CD8-positive, alpha-beta memory T cell (primary cell): ENCODE results near the gene CSNK1G1. TPM values are rescaled to one million over a fixed set of nuclear protein-coding genes. Genes with fewer than 3 reads are reported as not detected.
"Not testable (repeated sequence)": the region's sequence is repeated elsewhere in the genome, so short reads cannot be mapped to it uniquely, and the experiment has no call there.

Experiments used
- CTCF ChIA-PET: fragments of 350-600 bp; sonication (Branson Sonifier 250); formaldehyde crosslinking; loops from one replicate; lab custom pipeline; 2021; ENCODE audit warnings: antibody characterized with exemption; lab: Charles Lee
- POLR2A ChIA-PET: fragments of 350-600 bp; sonication (Branson Sonifier 250); formaldehyde crosslinking; loops from one replicate; lab custom pipeline; 2021; ENCODE audit warnings: antibody characterized with exemption; lab: Charles Lee
- DNase-seq, 5 donors: peaks; one replicate each; pipeline versions ENCODE4 v3.0.0 to v3.0.0-alpha.2; 2020 to 2022; ENCODE audit warnings: mixed read lengths in 1 of 5
- H3K27ac ChIP-seq: one replicate; pipeline ENCODE4 v1.7.0; 2013; ENCODE audit warnings: low read depth, mild to moderate bottlenecking, low read length, moderate library complexity
- H3K27me3 ChIP-seq: 2 replicates; pipeline ENCODE4 v1.7.0; 2013; ENCODE audit warnings: low read length, mild to moderate bottlenecking; ENCODE audit not compliant: insufficient read depth, poor library complexity, severe bottlenecking
- H3K36me3 ChIP-seq: 2 replicates; pipeline ENCODE4 v1.7.0; 2013; ENCODE audit warnings: mild to moderate bottlenecking, low read length, moderate library complexity; ENCODE audit not compliant: insufficient read depth
- H3K4me1 ChIP-seq: 2 replicates; pipeline ENCODE4 v1.7.0; 2013; ENCODE audit warnings: mild to moderate bottlenecking, low read length, moderate library complexity; ENCODE audit not compliant: insufficient read depth
- H3K4me3 ChIP-seq: 2 replicates; pipeline ENCODE4 v1.7.0; 2013; ENCODE audit warnings: mild to moderate bottlenecking, low read length
- H3K9me3 ChIP-seq: 2 replicates; pipeline ENCODE4 v1.7.0; 2013; ENCODE audit warnings: mild to moderate bottlenecking, low read length
- H3K27ac Mint-ChIP-seq, 8 donors: one replicate each; pipeline ENCODE4 v1.8.0; 2020 to 2021; ENCODE audit warnings: mixed read lengths in 8 of 8, mild to moderate bottlenecking in 6 of 8, inconsistent platforms in 3 of 8, moderate library complexity in 3 of 8
- H3K27me3 Mint-ChIP-seq, 2 donors: one replicate each; pipeline ENCODE4 v1.8.0; 2020 to 2021; ENCODE audit warnings: mixed read lengths in 2 of 2, mild to moderate bottlenecking in 1 of 2, moderate library complexity in 1 of 2
- H3K36me3 Mint-ChIP-seq, 3 donors: one replicate each; pipeline ENCODE4 v1.8.0; 2020 to 2021; ENCODE audit warnings: mixed read lengths in 3 of 3, inconsistent platforms in 1 of 3, mild to moderate bottlenecking in 1 of 3
- H3K4me1 Mint-ChIP-seq, 3 donors: one replicate each; pipeline ENCODE4 v1.8.0; 2020 to 2021; ENCODE audit warnings: mixed read lengths in 3 of 3, inconsistent platforms in 1 of 3, mild to moderate bottlenecking in 1 of 3
- H3K4me3 Mint-ChIP-seq, 7 donors: one replicate each; pipeline ENCODE4 v1.8.0; 2020 to 2021; ENCODE audit warnings: mixed read lengths in 7 of 7, mild to moderate bottlenecking in 6 of 7, moderate library complexity in 4 of 7, inconsistent platforms in 2 of 7
- H3K9me3 Mint-ChIP-seq, 5 donors: one replicate each; pipeline ENCODE4 v1.8.0; 2020 to 2022; ENCODE audit warnings: mixed read lengths in 5 of 5, mild to moderate bottlenecking in 3 of 5, moderate library complexity in 2 of 5, inconsistent platforms in 1 of 5
- polyA plus RNA-seq: library from polyadenylated mRNA; unstranded; fragments of 300-500 nt; fragmentation: Illumina TruSeq; gene quantifications from one replicate; pipeline ENCODE4 v1.2.3, GENCODE V29; 2021
- total RNA-seq, 2 experiments: library from RNA; stranded (reverse); gene quantifications; one replicate each; pipeline ENCODE4 v1.2.3, GENCODE V29; 2021

Gene CSNK1G1
- total and polyA plus RNA-seq, 3 experiments from 2014 or later: 15.5 to 27.0 (median 25.6) TPM

- H3K4me3 Mint-ChIP-seq, CTCF ChIA-PET, H3K4me1 ChIP-seq, H3K36me3 ChIP-seq, H3K27me3 ChIP-seq, H3K27me3 Mint-ChIP-seq, H3K27ac ChIP-seq, POLR2A ChIA-PET, H3K9me3 ChIP-seq, DNase-seq, H3K27ac Mint-ChIP-seq, H3K9me3 Mint-ChIP-seq, H3K4me3 ChIP-seq: not testable (repeated sequence)
- Mint-ChIP-seq H3K4me1 (peaks cover 22 to 48% (median 46%) of the 10 kb centered on the region in 3 donors), H3K36me3 (peaks cover 0 to 49% (median 7%) of the 10 kb centered on the region in 3 donors)
These were observed 9.7 kb downstream of the CSNK1G1 start for GRCh38 chr15:64346242-64346641.

DNA sequence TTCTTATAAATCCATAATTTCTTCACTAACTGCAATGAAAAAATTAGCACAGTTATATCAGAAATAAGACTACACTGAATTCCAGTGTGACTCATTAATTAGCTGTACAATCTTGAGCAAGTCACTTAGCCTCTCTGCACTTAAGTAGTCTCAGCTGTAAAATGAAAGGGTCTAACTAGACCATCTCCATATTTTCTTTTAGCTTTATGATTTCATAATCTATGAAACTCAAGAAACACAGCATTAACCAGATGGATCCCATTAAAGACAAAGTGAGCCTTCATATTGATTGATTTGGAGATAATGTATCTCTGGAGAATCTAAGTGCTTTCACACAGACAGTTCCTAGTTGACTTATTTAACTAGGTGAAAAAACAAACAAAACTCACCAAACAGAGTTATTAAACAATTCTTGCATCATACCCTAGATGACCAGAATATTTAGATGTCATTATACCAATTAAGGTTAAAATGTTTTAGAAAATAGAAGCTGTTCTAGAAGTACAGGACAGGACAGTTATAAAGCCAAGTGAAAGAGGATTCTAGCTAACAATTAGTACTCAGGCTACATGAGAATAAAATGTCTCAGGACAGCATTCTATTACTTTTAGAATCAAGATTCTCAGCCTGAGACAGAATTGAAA, 11.2 kb downstream of the CSNK1G1 start:
- no peaks in the 10 kb centered on the region for H3K27me3 Mint-ChIP-seq
- Histone ChIP-seq H3K4me3 (no peak overlapping the region), H3K27ac (no peak overlapping the region), H3K27me3 (no peaks in the 10 kb centered on the region), H3K36me3 (no peaks in the 10 kb centered on the region), H3K9me3 (no peaks in the 10 kb centered on the region), H3K4me1 (no peaks in the 10 kb centered on the region)
- peaks cover 0 to 51% (median 7%) of the 10 kb centered on the region in 3 donors for H3K36me3 Mint-ChIP-seq
- H3K4me1 Mint-ChIP-seq: peaks cover 20 to 49% (median 41%) of the 10 kb centered on the region in 3 donors
- no peak overlapping the region for H3K27ac Mint-ChIP-seq
- no peaks in the 10 kb centered on the region for H3K9me3 Mint-ChIP-seq
- DNase-seq: no peak
- POLR2A ChIA-PET: no interaction called here
- H3K4me3 Mint-ChIP-seq: no peak overlapping the region
- CTCF ChIA-PET: no interaction called here

DNA sequence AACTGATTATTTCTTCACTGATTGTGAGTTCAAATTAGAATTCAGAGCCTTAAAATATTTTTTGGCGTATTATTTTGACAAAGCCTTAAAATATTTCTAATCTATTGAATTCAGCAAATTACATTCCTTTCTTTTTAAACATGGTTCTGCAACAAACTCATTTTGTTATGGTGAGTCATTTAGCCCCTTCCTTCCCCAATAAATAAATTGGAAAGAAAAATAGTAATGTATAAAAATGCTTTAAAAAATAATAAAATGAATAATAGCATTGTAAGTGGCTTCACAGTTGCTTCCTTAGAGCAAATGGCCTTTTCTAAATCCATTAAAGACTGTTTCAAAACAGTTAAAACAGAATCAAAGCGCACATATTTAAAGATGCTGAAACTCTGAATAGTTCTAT, 12.1 kb downstream of the CSNK1G1 start:
- ChIA-PET POLR2A (no interaction called here), CTCF (no interaction called here)
- Histone ChIP-seq H3K36me3 (no peaks in the 10 kb centered on the region), H3K27ac (no peak overlapping the region), H3K4me3 (no peak overlapping the region), H3K4me1 (no peaks in the 10 kb centered on the region), H3K27me3 (no peaks in the 10 kb centered on the region), H3K9me3 (no peaks in the 10 kb centered on the region)
- Mint-ChIP-seq H3K36me3 (peaks cover 0 to 50% (median 4%) of the 10 kb centered on the region in 3 donors), H3K4me3 (no peak overlapping the region), H3K27me3 (no peaks in the 10 kb centered on the region), H3K4me1 (peaks cover 20 to 49% (median 38%) of the 10 kb centered on the region in 3 donors), H3K27ac (no peak overlapping the region), H3K9me3 (no peaks in the 10 kb centered on the region)
- no peak for DNase-seq

DNA sequence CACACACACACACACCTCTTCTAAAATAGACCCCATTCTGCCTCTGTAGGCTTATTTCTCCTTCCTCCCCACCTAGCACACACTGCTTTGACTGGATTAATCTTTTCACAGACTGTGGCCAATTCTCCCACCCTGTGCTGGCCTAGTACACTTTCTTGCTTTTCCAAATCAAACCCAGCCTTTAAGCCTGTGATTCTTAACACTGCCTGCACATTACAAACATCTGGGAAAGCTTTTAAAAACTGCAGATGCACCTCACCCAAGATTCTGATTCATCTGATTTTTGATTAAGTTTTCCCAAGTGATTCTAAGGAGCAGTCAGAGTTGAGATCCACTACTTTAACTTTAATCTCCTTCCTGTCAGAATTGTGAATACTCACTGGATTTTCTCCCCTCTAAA, 12.8 kb downstream of the CSNK1G1 start:
- Histone ChIP-seq H3K4me1 (no peaks in the 10 kb centered on the region), H3K4me3 (no peak overlapping the region), H3K27ac (no peak overlapping the region), H3K27me3 (no peaks in the 10 kb centered on the region), H3K9me3 (no peaks in the 10 kb centered on the region), H3K36me3 (no peaks in the 10 kb centered on the region)
- Mint-ChIP-seq H3K9me3 (no peaks in the 10 kb centered on the region), H3K27ac (peak overlapping the region in 2 of 8 donors; percentile 9 to 77), H3K36me3 (peaks cover 0 to 50% (median 4%) of the 10 kb centered on the region in 3 donors), H3K4me3 (no peak overlapping the region), H3K27me3 (no peaks in the 10 kb centered on the region), H3K4me1 (peaks cover 20 to 45% (median 35%) of the 10 kb centered on the region in 3 donors)
- POLR2A ChIA-PET: no interaction called here
- no peak for DNase-seq
- CTCF ChIA-PET: no interaction called here

- H3K27ac ChIP-seq: no peak overlapping the region
- no peak for DNase-seq
- no peaks in the 10 kb centered on the region for H3K9me3 ChIP-seq
- peaks cover 0 to 45% (median 3%) of the 10 kb centered on the region in 3 donors for H3K36me3 Mint-ChIP-seq
- no peaks in the 10 kb centered on the region for H3K27me3 ChIP-seq
- peaks cover 19 to 47% (median 38%) of the 10 kb centered on the region in 3 donors for H3K4me1 Mint-ChIP-seq
- no peak overlapping the region for H3K27ac Mint-ChIP-seq
- CTCF ChIA-PET: no interaction called here
- no peaks in the 10 kb centered on the region for H3K36me3 ChIP-seq
- no peaks in the 10 kb centered on the region for H3K27me3 Mint-ChIP-seq
- no peak overlapping the region for H3K4me3 ChIP-seq
- POLR2A ChIA-PET: no interaction called here
- no peaks in the 10 kb centered on the region for H3K4me1 ChIP-seq
- no peak overlapping the region for H3K4me3 Mint-ChIP-seq
- no peaks in the 10 kb centered on the region for H3K9me3 Mint-ChIP-seq
These were observed 14.0 kb downstream of the CSNK1G1 start for GRCh38 chr15:64341961-64342360.

DNA sequence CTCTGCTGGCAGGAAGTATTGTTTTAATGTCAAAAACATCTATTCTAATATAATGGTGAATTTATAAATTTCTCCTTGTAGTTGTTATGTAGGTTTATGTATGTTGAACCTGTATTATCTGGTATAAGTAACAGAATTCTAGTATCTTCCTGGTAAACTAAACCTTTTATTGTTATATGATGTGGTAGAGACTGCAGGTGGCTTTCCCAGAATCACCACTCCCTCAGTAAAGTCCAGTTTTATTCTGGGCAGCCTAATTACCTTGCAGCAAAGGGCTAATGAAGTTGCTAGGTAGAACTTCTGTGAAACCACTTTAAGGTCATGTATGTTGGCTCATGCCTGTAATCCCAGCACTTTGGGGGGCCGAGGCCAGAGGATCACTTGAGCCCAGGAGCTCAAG, 15.6 kb downstream of the CSNK1G1 start:
- no peaks in the 10 kb centered on the region for H3K4me1 ChIP-seq
- no peak overlapping the region for H3K4me3 ChIP-seq
- no peak overlapping the region for H3K4me3 Mint-ChIP-seq
- peaks cover 0 to 38% (median 3%) of the 10 kb centered on the region in 3 donors for H3K36me3 Mint-ChIP-seq
- no peak overlapping the region for H3K27ac ChIP-seq
- no peaks in the 10 kb centered on the region for H3K9me3 Mint-ChIP-seq
- no peaks in the 10 kb centered on the region for H3K36me3 ChIP-seq
- ChIA-PET POLR2A (no interaction called here), CTCF (no interaction called here)
- H3K27me3 ChIP-seq: no peaks in the 10 kb centered on the region
- peak overlapping the region in 2 of 8 donors; percentile 1 to 2 for H3K27ac Mint-ChIP-seq
- H3K27me3 Mint-ChIP-seq: no peaks in the 10 kb centered on the region
- peaks cover 19 to 50% (median 41%) of the 10 kb centered on the region in 3 donors for H3K4me1 Mint-ChIP-seq
- no peaks in the 10 kb centered on the region for H3K9me3 ChIP-seq
- no peak for DNase-seq

DNA sequence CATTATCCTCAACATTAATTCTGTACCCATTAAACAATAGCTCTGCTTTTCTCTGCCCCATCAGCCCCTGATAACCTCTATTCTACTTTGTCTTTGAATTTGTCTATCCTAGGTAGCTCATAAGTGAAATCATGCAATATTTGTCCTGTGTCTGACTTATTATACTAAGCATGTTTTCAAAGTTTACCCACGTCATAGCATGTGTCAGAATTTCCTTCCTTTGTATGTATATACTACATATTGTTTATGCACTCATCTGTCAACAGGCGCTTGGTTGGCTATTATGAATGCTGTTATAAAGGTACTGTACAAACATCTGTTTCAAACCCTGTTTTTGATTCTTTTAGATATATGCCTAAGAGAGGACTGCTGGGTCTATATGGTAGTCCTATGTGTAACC, 18.2 kb downstream of the CSNK1G1 start:
- no peaks in the 10 kb centered on the region for H3K36me3 ChIP-seq
- H3K27ac ChIP-seq: no peak overlapping the region
- Mint-ChIP-seq H3K4me1 (peaks cover 24 to 52% (median 41%) of the 10 kb centered on the region in 3 donors), H3K4me3 (no peak overlapping the region), H3K9me3 (no peaks in the 10 kb centered on the region), H3K27ac (peak overlapping the region in 2 of 8 donors; percentile 49 to 79), H3K36me3 (peaks cover 0 to 41% (median 3%) of the 10 kb centered on the region in 3 donors), H3K27me3 (no peaks in the 10 kb centered on the region)
- DNase-seq: no peak
- no peak overlapping the region for H3K4me3 ChIP-seq
- no peaks in the 10 kb centered on the region for H3K27me3 ChIP-seq
- POLR2A ChIA-PET: interaction anchor here (0.6 kb wide), 1 partner anchor 130 kb away, joined by 7 read pairs; no protein-coding TSS in a partner anchor
- CTCF ChIA-PET: no interaction called here
- H3K4me1 ChIP-seq: peaks cover 6% of the 10 kb centered on the region
- no peaks in the 10 kb centered on the region for H3K9me3 ChIP-seq

DNA sequence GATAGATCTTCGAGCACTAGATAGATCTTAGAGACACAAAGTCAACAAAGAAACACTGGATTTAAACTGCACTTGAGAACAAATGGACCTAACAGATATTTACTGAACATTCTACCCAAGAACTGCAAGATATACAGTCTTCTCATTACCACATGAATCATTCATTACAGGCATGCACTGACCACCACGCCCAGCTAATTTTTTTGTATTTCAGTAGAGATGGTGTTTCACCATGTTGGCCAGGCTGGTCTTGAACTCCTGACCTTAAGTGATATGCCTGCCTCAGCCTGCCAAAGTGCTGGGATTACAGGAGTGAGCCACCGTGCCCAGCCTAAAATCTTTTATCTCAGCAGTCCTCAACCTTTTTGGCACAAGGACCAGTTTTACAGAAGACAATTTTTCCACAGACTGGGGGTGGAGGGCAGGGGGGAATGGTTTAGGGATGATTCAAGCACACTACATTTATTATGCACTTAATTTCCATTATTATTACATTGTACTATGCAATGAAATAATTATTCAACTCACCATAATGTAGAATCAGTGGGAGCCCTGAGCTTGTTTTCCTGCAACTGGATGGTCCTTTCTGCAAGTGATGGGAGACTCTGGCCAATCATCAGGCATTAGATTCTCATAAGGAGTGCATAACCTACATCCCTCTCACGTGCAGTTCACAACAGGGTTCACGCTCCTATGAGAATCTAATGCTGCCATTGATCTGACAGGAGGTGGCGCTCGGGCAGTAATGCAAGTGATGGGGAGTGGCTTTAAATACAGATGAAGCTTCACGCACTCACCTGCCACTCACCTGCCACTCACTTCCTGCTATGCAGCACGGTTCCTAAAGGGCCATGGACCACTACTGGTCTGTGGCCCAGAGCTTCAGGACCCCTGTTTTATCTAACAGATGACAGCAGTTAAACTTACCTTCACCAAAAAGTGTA, 21.7 kb downstream of the CSNK1G1 start:
- peak overlapping the region; percentile 7 to 84 (median 72) for H3K27ac Mint-ChIP-seq
- peaks cover 0 to 18% (median 0%) of the 10 kb centered on the region in 3 donors for H3K36me3 Mint-ChIP-seq
- Histone ChIP-seq H3K27ac (no peak overlapping the region), H3K4me1 (peaks cover 6% of the 10 kb centered on the region), H3K27me3 (no peaks in the 10 kb centered on the region), H3K36me3 (no peaks in the 10 kb centered on the region), H3K9me3 (no peaks in the 10 kb centered on the region), H3K4me3 (no peak overlapping the region)
- ChIA-PET CTCF (interaction anchor here (1.1 kb wide), 1 partner anchor 53 kb away, joined by 3 read pairs; the partner anchor contains the start of gene TRIP4), POLR2A (no interaction called here)
- peaks cover 24 to 39% (median 39%) of the 10 kb centered on the region in 3 donors for H3K4me1 Mint-ChIP-seq
- H3K27me3 Mint-ChIP-seq: no peaks in the 10 kb centered on the region
- peak overlapping the region in 4 of 7 donors; percentile 9 to 36 (median 18) for H3K4me3 Mint-ChIP-seq
- H3K9me3 Mint-ChIP-seq: no peaks in the 10 kb centered on the region
- DNase-seq: peak in 4 of 5 donors; percentile 3 to 51 (median 8)
